ENCODE measurements around the gene PEAR1. TPM values are rescaled to one million over a fixed set of nuclear protein-coding genes. Genes with fewer than 3 reads are reported as not detected.

PEAR1 gene
- total and polyA plus RNA-seq, 2 of the 8 experiments (the other 6 are each of a cell fraction or from before 2014, with no cell fraction given), result 0.63 to 0.71 TPM

DNA sequence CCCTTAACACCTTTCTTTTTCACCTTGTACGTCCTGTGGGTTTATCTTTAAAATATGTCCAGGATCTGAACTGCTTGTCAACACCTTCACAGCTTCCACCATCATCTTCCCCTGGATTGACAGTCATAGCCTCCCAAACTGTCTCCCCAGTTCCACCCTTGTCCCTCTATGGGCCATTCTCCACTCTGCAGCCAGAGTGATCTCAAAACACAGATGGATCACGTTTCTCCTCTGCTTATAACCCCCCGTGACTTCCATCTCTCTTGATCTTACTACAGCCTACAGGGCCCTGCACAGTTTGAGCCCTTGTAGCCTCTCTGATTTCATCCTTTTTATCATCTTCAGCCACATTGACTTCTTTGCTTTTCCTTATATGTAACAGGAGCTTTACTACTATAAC lies 38.9 kb upstream of the PEAR1 start:
- Histone ChIP-seq H4K91ac (replicated peaks; ENCODE audit: insufficient read length, low read length) (no peak overlapping the region), H3K79me1 (ENCODE audit: low read depth, low read length) (no peaks in the 10 kb centered on the region), H3K4me1 (replicated peaks in 1 of 4; ENCODE audit: control insufficient read depth in 3 of 4, insufficient read depth in 4 of 4, low read length in 3 of 4) (peaks cover 0 to 10% (median 5%) of the 10 kb centered on the region in 4 experiments; a peak in 5 of 7 replicates), H3K27ac (ENCODE audit: low read depth, low read length) (no peak overlapping the region), H3K4ac (replicated peaks; ENCODE audit: insufficient read length, low read depth, low read length) (no peak overlapping the region), H3K23ac (ENCODE audit: insufficient read length) (no peak overlapping the region), H3K4me3 (ENCODE audit: extremely low read depth in 1 of 4, insufficient read depth in 2 of 4, low read depth in 3 of 4, low read length in 4 of 4) (no peak overlapping the region), H2BK5ac (ENCODE audit: low read depth, low read length) (no peak overlapping the region), H2BK20ac (ENCODE audit: low read length) (no peak overlapping the region), H3K27me3 (replicated peaks in 1 of 4; ENCODE audit: control insufficient read depth in 3 of 4, extremely low read depth in 1 of 4, insufficient read depth in 3 of 4, low read length in 3 of 4) (peaks cover 27 to 78% (median 48%) of the 10 kb centered on the region in 4 experiments), H3K4me2 (ENCODE audit: insufficient read depth in 1 of 2, low read depth in 2 of 2, low read length in 2 of 2) (no peak overlapping the region), H3K36me3 (ENCODE audit: control insufficient read depth in 2 of 4, insufficient read depth in 4 of 4, low read length in 3 of 4) (no peaks in the 10 kb centered on the region), H2BK15ac (ENCODE audit: low read length) (no peak overlapping the region), H2AFZ (ENCODE audit: low read length) (no peak overlapping the region), H4K5ac (ENCODE audit: insufficient read length, low read depth, low read length) (no peak overlapping the region), H3K9ac (replicated peaks in 1 of 4; ENCODE audit: extremely low read depth in 1 of 4, low read depth in 3 of 4, low read length in 3 of 4) (no peak overlapping the region), H3K9me3 (ENCODE audit: insufficient read depth in 2 of 2, low read depth in 1 of 2, low read length in 1 of 2) (no peaks in the 10 kb centered on the region), H3K56ac (replicated peaks; ENCODE audit: insufficient read length, low read depth, low read length) (no peak overlapping the region), H2BK12ac (ENCODE audit: low read depth, low read length) (no peak overlapping the region), H2BK120ac (replicated peaks; ENCODE audit: low read depth, low read length) (no peak overlapping the region), H3K14ac (ENCODE audit: insufficient read length) (no peak overlapping the region), H3K79me2 (ENCODE audit: control insufficient read depth in 1 of 2, insufficient read depth in 2 of 2, low read length in 2 of 2) (no peaks in the 10 kb centered on the region), H3K23me2 (ENCODE audit: low read depth, low read length) (peaks cover 9% of the 10 kb centered on the region; the same call in 1 of the 2 replicates), H4K20me1 (replicated peaks in 1 of 2; ENCODE audit: control insufficient read depth in 1 of 2, insufficient read depth in 2 of 2, low read length in 2 of 2) (peaks cover 0 to 5% of the 10 kb centered on the region in 2 experiments), H4K8ac (ENCODE audit: extremely low read depth, insufficient read depth, low read length) (no peak overlapping the region), H2AK5ac (ENCODE audit: low read depth, low read length) (no peak overlapping the region), H3K18ac (ENCODE audit: extremely low read depth, low read length) (no peak overlapping the region)
- WGBS, 2 experiments (ENCODE audit: extremely low coverage in 1 of 2, insufficient coverage in 1 of 2, insufficient read length in 1 of 2, insufficient replicate concordance in 2 of 2, low coverage in 1 of 2, low lambda C conversion rate in 2 of 2, missing lambda C conversion rate in 1 of 2), result 51% methylated on average over 3 of the region's 3 CpGs; no CpG with 5 or more reads in 1 of the 2 experiments
- POLR2A ChIA-PET (ENCODE audit: partially characterized antibody), result interaction anchor here (0.5 to 1.5 kb wide), 3 partner anchors 40 to 80 kb away, joined by 3 to 4 read pairs (median 3); no protein-coding TSS in a partner anchor
- TF ChIP-seq, protein P1, sequence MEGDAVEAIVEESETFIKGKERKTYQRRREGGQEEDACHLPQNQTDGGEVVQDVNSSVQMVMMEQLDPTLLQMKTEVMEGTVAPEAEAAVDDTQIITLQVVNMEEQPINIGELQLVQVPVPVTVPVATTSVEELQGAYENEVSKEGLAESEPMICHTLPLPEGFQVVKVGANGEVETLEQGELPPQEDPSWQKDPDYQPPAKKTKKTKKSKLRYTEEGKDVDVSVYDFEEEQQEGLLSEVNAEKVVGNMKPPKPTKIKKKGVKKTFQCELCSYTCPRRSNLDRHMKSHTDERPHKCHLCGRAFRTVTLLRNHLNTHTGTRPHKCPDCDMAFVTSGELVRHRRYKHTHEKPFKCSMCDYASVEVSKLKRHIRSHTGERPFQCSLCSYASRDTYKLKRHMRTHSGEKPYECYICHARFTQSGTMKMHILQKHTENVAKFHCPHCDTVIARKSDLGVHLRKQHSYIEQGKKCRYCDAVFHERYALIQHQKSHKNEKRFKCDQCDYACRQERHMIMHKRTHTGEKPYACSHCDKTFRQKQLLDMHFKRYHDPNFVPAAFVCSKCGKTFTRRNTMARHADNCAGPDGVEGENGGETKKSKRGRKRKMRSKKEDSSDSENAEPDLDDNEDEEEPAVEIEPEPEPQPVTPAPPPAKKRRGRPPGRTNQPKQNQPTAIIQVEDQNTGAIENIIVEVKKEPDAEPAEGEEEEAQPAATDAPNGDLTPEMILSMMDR (IDR thresholded peaks at IDR 0.05; ENCODE audit: control extremely low read depth in 1 of 3, insufficient read depth in 1 of 3, low read depth in 1 of 3, low read length in 3 of 3), result peak in 1 of 3 experiments; percentile 26; a peak in 1 of 4 replicates
- no peak for TF ChIP-seq POLR2AphosphoS5 (IDR thresholded peaks at IDR 0.05; ENCODE audit: low read depth, low read length)
- DNase-seq (ENCODE audit: low read depth in 1 of 2, low spot score in 2 of 2) (no peak), FAIRE-seq (no peak)
- CTCF ChIA-PET (ENCODE audit: partially characterized antibody), result interaction anchor here (1.0 to 25.2 kb wide), 9 partner anchors 7 to 165 kb away, joined by 3 to 719 read pairs (median 38); partner anchors contain the start of genes INSRR, LRRC71, NTRK1 and PEAR1
